ACC112 (cell line): ENCODE data around the gene RACGAP1.

ENCODE experiments used
- H2AFZ ChIP-seq: fragments of 200-600 bp; sonication (generic); one replicate; pipeline ENCODE4 v1.6.0; 2017; ENCODE audit warnings: antibody characterized with exemption, low read length; ENCODE audit not compliant: unreplicated experiment
- H3K27ac ChIP-seq: fragments of 200-600 bp; sonication (generic); 2 replicates; pipeline ENCODE4 v1.5.1; 2014; ENCODE audit warnings: low read depth, mild to moderate bottlenecking, antibody characterized with exemption, low read length, moderate library complexity
- H3K27me3 ChIP-seq: fragments of 200-600 bp; sonication (generic); 2 replicates; pipeline ENCODE4 v1.6.1; 2014; ENCODE audit warnings: mild to moderate bottlenecking, antibody characterized with exemption, low read length, moderate library complexity, mixed read lengths; ENCODE audit not compliant: insufficient read depth
- H3K36me3 ChIP-seq: fragments of 200-600 bp; sonication (generic); 2 replicates; pipeline ENCODE4 v1.6.1; 2016; ENCODE audit warnings: mild to moderate bottlenecking, antibody characterized with exemption, low read length, moderate library complexity, mixed read lengths; ENCODE audit not compliant: insufficient read depth
- H3K4me1 ChIP-seq: fragments of 200-600 bp; sonication (generic); one replicate; pipeline ENCODE4 v1.6.1; 2016; ENCODE audit warnings: low read length, mixed read lengths; ENCODE audit not compliant: insufficient read depth, unreplicated experiment, control insufficient read depth
- H3K4me3 ChIP-seq: fragments of 200-600 bp; sonication (generic); 2 replicates; pipeline ENCODE4 v1.5.1; 2014; ENCODE audit warnings: mild to moderate bottlenecking, low read depth, low read length
- H3K79me2 ChIP-seq: fragments of 200-600 bp; sonication (generic); one replicate; pipeline ENCODE4 v1.6.0; 2016; ENCODE audit warnings: low read length; ENCODE audit not compliant: control insufficient read depth, unreplicated experiment, insufficient read depth

The RACGAP1 gene

DNA sequence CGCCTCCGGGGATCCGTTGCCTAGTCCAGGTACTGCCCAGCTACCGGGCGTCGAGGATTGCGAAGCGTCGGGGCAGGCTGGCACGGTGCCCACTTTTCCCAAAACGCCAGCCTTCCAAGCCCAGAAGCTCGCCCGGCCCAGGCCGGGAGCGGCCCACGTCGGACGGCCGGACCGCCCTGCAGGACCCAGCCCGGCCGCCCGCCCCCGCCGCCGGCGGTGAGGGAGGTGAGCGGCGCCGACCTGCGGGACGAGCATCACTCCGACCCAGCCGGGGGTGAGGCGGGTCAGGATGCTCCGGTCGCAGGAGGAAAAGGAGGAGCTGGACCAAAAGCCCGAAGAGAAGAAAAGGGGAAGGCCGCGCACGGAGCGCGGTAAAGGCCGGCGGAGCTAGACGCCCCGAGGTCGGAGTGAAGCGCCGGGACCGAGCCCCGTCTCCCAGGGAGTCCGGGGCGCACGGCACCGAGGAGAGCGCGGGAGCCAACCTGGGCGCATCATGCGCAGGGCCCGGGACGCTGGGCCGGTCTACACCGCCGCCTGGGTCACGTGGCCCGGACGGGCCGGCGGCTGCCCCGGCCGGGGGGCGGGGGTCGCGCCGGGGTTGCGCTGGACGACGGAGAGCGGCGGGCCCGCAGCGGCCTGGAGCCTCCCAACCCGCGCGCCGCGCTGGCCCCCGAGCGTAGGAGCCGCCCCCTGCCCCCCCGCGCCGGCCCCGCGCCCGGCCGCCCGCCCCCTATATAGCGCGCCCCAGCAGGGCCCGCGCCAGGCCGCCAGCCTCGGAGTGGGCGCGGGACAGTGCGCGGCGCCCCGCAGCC lies 64.0 kb downstream of the RACGAP1 start, which contains the start of gene AQP5:
AQP5 (plus strand) TSS at position 762 of the 812 bp plus-strand sequence. CDS start 146 bp downstream, outside the sequence.
- H2AFZ ChIP-seq = peak within 1 kb of the TSS; percentile 29
- H3K27ac ChIP-seq = no peak within 1 kb of the TSS

DNA sequence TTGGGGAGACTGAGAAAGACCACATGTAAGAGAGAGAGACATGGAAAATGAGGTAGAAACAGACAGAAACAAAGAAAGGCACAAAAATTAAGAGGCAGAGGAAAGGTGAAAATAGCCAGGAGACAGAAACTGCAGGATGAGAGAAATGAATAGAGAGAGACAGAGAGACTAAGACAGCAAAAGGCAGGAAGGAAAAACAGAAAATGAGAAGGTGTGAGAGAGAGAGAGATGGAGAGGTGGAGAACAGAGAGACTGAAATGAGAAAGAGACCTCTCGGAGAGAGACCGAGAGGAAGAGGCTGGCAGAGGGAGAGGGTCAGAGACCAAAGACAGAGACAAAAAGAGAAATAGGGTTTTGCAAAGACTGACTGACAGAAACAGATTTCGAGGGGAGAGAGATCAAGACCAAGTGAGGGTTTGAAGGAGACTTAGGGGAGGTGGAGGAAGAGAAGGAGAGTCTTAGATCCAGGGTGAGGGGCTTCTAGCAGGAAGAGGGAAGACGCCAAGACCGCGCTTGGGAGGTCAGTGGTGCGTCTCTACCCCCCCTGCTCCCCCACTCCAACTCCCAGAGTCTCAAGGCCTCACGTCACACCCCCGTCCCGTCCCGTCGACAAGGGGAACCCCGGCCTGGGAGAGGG lies 64.7 kb downstream of the RACGAP1 start:
- Histone ChIP-seq H3K79me2 (no peaks in the 10 kb centered on the region), H3K36me3 (no peaks in the 10 kb centered on the region), H3K27me3 (peaks cover 18% of the 10 kb centered on the region), H3K27ac (no peak overlapping the region), H2AFZ (no peak overlapping the region), H3K4me3 (no peak overlapping the region), H3K4me1 (peaks cover 29% of the 10 kb centered on the region)

More for the DNA sequence above, 64.0 kb downstream of the RACGAP1 start, which contains the start of gene AQP5:
- no peaks in the 10 kb centered on the region for H3K79me2 ChIP-seq
- H3K4me3 ChIP-seq = peak within 1 kb of the TSS; percentile 65
- peaks cover 29% of the 10 kb centered on the region for H3K4me1 ChIP-seq
- peaks cover 18% of the 10 kb centered on the region for H3K27me3 ChIP-seq
- no peaks in the 10 kb centered on the region for H3K36me3 ChIP-seq

DNA sequence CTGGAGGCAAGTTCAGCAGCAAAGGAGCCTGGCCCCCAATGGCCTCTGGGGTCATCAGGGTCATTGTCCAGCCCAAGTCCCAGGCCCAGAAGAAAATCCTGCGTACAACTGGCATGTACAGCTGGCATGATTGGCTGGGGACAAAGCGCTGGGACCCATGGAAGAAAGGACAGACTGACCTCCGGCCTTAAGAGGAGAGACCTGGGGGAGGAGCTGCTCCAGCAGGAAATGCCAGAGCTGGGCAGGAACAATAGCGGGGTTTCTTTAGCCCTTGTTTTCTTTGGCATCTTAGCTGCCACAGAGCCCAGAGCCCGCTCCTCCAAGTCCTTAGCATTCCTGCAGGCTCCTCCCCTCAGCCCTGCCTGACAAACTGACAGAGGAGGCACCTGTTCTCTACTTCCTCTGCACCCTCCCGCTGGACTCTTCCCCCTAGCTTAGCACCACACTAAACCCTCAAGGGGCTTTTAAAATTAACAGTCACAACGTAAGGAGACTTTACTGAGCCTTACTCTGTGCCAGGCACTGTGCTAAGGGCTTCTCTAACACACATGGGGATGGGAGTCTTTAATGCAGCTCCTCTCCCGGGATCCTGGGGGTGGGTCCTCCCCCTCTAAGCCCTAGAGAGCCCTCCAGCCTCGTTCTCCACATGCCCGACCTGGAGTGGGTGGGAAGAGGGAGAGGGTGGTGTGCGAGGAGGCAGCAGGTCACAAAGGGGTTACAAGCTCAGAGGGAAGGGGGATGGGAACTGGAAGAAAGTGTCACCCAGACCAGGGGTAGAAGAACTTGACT lies 65.4 kb downstream of the RACGAP1 start:
- H3K4me3 ChIP-seq = no peak overlapping the region
- peaks cover 18% of the 10 kb centered on the region for H3K27me3 ChIP-seq
- no peak overlapping the region for H3K27ac ChIP-seq
- peaks cover 29% of the 10 kb centered on the region for H3K4me1 ChIP-seq
- no peak overlapping the region for H2AFZ ChIP-seq
- no peaks in the 10 kb centered on the region for H3K36me3 ChIP-seq
- no peaks in the 10 kb centered on the region for H3K79me2 ChIP-seq

DNA sequence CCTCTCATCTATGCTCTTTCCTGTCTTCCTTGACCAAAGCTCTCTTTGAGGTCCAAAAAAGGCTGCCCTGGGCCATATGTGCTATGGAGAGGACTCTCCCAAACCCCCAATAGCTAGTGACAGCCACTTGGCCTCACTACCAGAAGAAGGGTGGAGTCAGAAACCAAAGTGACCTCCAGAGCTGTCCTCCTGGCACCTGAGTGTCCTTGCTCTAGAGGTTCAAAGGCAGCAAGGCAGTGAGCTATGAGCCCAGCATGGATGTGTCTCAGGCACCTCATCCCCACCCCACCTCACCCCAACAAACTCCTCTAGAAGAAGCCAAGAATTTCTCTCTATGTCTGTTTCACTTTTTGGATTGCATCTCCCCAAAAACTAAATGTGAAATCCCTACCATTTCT lies 67.7 kb downstream of the RACGAP1 start:
- H3K79me2 ChIP-seq = no peaks in the 10 kb centered on the region
- peaks cover 18% of the 10 kb centered on the region for H3K27me3 ChIP-seq
- H3K36me3 ChIP-seq = no peaks in the 10 kb centered on the region
- peaks cover 20% of the 10 kb centered on the region for H3K4me1 ChIP-seq
- no peak overlapping the region for H3K4me3 ChIP-seq
- no peak overlapping the region for H3K27ac ChIP-seq
- H2AFZ ChIP-seq = no peak overlapping the region

DNA sequence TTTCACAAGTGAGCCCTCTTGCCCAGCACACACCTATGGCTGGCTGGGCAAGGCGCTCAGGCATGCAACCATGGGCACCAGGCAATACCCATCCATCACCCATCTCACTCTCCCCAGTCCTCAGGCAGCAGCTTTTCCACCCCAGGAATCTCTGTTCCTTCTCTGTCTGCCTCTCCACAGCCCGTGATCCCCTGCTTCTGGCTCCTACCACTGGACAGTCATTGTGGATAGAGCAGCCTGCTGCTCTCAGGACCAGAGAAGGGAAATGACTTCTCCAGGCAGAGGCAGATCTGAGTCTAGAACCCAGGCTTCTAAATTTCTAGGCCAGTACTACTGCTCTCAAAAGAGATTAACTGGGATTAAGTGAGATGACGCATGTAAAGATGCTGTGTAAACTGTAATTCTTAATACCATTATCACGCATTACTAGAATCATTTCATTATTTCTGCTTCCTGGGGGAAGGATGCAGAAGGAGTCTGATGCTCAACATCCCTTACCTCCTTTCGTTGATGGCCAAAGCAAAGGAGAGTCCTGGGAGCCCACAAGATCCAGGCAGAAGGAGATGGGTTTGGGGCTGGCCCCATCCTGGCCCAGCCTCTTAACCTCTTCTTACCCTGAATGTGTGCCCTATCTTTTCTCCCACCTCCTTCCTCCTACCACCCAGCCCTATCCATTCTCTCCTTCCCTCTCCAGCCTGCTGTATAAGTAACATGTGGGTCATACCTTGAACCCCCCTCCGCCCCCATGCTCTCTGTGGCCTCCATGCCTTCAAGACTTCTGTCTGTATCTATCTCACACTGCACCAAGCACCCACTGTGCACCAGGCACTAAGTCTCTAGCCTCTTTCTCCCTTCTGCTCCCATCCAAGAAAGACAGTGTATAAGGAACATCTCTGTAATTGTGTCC lies 68.4 kb downstream of the RACGAP1 start:
- Histone ChIP-seq H3K4me3 (no peak overlapping the region), H3K4me1 (peaks cover 19% of the 10 kb centered on the region), H3K36me3 (no peaks in the 10 kb centered on the region), H2AFZ (no peak overlapping the region), H3K27ac (no peak overlapping the region), H3K79me2 (no peaks in the 10 kb centered on the region), H3K27me3 (peaks cover 14% of the 10 kb centered on the region)

DNA sequence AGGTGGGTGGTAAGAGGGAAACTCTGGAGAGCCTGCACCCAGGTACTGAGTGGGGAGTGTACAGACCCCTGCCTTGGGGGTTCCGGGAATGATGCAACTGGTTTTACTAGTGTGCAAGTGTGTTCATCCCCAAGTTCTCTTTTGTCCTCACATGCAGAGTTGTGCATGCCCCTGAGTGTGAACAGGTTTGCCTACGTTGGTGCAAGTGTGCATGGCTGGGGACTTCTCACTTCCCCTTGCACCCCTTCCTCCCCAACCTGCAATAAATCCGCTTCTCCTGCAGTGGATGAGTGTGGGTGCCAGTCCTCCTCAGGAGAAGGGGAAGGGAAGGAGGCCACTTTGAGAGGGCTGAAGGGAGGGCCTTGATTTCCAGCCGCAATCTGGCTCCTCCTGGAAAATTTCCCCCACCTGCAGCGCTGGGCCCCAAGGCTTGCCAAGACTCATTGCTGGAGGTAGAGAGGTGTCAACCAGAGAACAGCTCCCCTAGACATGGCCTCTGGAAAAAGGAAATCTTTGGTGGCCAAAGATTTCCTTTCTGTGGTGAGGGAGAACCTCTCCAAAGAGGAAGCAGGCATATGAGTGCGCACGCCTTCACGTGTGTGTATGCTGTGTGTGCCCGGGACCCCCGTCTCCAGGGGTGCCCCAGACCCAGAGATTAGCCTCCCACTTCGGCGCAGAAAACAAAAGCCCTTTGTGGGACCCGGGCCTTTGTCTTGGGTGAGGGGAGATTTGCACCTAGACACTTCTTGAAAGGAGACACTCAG lies 69.2 kb downstream of the RACGAP1 start:
- H3K27me3 ChIP-seq = peaks cover 9% of the 10 kb centered on the region

DNA sequence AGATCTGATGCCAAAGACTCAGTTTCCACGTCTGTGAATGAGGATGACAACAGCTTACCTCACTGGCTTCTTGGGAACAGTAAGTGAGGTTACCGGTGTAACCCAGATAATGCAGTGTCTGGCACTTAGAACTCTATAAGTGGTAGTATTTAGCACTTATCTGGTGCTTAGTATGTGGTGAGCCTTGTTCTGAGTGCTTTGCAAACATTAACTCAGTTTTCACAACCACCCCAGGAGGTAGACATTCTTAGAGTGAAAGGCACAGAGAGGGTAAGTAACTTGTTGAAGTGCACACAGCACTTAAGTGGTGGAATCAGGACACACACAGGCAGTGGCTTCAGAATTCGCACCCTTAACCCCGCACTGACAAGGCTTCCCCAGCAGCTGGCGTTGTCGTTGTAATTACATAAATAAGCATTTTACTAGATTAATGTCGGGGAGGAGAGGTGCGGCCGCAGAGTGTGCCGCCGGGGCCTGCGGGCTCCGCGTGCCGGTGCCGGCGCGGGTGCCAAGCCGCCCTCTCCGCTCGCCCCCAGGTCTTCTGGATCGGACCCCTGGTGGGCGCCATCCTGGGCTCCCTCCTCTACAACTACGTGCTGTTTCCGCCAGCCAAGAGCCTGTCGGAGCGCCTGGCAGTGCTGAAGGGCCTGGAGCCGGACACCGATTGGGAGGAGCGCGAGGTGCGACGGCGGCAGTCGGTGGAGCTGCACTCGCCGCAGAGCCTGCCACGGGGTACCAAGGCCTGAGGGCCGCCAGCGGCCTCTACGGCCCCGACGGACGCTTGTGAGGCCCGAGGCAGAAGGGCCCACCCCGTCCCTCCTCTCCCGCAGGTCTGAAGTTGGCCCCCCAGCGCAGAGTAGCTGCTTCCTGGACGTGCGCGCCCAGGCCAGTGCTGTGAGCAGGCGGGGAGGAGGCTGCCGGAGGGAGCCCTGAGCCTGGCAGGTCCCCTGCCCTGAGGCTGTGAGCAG lies 70.1 kb downstream of the RACGAP1 start:
- Histone ChIP-seq H3K36me3 (no peaks in the 10 kb centered on the region), H3K4me3 (no peak overlapping the region), H3K4me1 (peaks cover 11% of the 10 kb centered on the region), H3K27ac (no peak overlapping the region), H3K27me3 (no peaks in the 10 kb centered on the region), H2AFZ (no peak overlapping the region), H3K79me2 (no peaks in the 10 kb centered on the region)

More for the DNA sequence above, 69.2 kb downstream of the RACGAP1 start:
- Histone ChIP-seq H3K36me3 (no peaks in the 10 kb centered on the region), H3K27ac (no peak overlapping the region), H3K79me2 (no peaks in the 10 kb centered on the region), H3K4me3 (no peak overlapping the region), H3K4me1 (peaks cover 19% of the 10 kb centered on the region), H2AFZ (no peak overlapping the region)

DNA sequence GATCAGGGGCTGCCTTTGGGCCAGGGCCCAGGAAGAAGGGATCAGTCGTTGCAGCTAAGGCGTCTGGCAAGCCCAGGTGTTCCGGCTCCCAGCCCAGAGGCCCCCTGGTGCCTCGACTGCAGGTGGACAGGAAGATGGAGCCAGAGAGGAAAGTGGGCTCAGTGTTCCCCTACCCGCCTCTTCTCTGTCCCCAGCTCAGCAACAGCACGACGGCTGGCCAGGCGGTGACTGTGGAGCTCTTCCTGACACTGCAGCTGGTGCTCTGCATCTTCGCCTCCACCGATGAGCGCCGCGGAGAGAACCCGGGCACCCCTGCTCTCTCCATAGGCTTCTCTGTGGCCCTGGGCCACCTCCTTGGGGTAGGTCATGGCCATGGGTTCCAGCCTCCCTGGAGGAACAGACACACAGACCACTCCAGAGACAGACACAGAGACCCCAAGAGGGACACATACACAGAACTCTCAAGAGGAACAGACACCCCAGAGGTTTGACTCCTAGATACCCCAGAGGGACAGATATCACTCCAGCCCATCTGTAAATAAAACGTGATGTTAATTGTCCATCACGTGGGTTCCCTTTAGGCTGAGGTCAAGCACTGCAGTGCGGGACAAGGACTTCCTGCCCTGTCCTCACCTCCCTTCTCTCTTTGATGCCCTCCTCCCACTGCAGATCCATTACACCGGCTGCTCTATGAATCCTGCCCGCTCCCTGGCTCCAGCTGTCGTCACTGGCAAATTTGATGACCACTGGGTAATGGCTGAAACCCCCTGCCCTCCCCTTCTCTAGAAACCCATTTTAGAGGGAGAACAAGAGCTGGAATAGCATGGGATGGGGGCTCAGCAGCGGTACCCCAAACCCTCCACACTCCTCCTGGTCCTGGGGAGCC lies 71.1 kb downstream of the RACGAP1 start:
- Histone ChIP-seq H3K79me2 (no peaks in the 10 kb centered on the region), H3K4me1 (peaks cover 1% of the 10 kb centered on the region), H3K36me3 (no peaks in the 10 kb centered on the region), H3K4me3 (no peak overlapping the region), H3K27me3 (no peaks in the 10 kb centered on the region), H3K27ac (no peak overlapping the region), H2AFZ (no peak overlapping the region)
